GM12891 (cell line): Measurements from ENCODE around the gene BCR.
A peak's percentile ranks its signal among the peaks of the same experiment; 100 is the strongest.

Experiments
- DNase-seq: peaks from one replicate; pipeline ENCODE4 v3.0.0; 2011; ENCODE audit warnings: low spot score; ENCODE audit not compliant: insufficient read length
- FAIRE-seq: peaks from 2 replicates; lab custom pipeline; 2011; peaks lifted over from hg19 to GRCh38; lab: Jason Lieb, UNC
- PAX5 ChIP-seq: IDR thresholded peaks from 2 replicates; pipeline ENCODE4 v1.6.1; 2011; ENCODE audit warnings: low read length, moderate library complexity, mild to moderate bottlenecking; ENCODE audit not compliant: insufficient read depth, severe bottlenecking
- POLR2A ChIP-seq: IDR thresholded peaks from 2 replicates; pipeline ENCODE4 v1.6.1; 2011; ENCODE audit warnings: low read depth, low read length, control low read depth
- POLR2AphosphoS5 ChIP-seq: IDR thresholded peaks from 2 replicates; pipeline ENCODE4 v1.6.1; 2011; ENCODE audit warnings: low read depth, low read length, control low read depth
- POU2F2 ChIP-seq: IDR thresholded peaks from 2 replicates; pipeline ENCODE4 v1.6.1; 2011; ENCODE audit warnings: low read depth, mild to moderate bottlenecking, control low read depth, low read length, moderate library complexity
- SPI1 ChIP-seq: IDR thresholded peaks from 2 replicates; pipeline ENCODE4 v1.6.1; 2011; ENCODE audit warnings: low read depth, low read length, control low read depth
- TAF1 ChIP-seq: IDR thresholded peaks from 2 replicates; pipeline ENCODE4 v1.6.1; 2011; ENCODE audit warnings: low read depth, low read length, control low read depth

Gene BCR

DNA sequence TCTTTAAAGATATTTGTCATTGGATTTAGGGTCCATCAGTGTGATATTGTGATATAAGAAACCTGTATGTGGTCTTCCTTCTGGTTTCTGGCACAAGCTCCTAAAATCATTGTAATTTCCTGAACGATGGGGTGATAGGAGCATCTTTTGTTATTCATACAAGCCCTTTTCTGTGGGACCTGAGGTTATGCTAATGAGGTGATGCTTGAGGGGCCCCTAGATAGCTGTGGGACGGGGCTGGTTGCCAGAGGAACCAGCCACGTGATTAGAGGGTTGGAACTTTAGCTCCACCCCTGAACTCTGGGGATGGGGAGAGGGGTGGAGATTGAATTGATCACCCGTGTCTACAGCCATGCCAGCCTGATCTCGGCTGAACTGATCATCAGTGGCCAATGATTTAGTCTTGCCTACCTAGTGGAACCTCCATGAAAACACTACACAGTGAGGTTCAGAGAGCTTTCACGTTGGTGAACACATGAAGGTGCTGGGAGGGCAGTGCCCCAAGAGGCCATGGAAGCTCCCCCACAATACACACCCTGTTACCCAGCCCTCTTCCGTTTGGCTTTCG lies 62.8 kb downstream of the BCR start:
- peak; percentile 82 for FAIRE-seq
- DNase-seq: peak; percentile 56
- TF ChIP-seq POU2F2: peak; percentile 88
- TF ChIP-seq POLR2AphosphoS5: no peak
- no peak for TF ChIP-seq POLR2A
- TF ChIP-seq SPI1: no peak

DNA sequence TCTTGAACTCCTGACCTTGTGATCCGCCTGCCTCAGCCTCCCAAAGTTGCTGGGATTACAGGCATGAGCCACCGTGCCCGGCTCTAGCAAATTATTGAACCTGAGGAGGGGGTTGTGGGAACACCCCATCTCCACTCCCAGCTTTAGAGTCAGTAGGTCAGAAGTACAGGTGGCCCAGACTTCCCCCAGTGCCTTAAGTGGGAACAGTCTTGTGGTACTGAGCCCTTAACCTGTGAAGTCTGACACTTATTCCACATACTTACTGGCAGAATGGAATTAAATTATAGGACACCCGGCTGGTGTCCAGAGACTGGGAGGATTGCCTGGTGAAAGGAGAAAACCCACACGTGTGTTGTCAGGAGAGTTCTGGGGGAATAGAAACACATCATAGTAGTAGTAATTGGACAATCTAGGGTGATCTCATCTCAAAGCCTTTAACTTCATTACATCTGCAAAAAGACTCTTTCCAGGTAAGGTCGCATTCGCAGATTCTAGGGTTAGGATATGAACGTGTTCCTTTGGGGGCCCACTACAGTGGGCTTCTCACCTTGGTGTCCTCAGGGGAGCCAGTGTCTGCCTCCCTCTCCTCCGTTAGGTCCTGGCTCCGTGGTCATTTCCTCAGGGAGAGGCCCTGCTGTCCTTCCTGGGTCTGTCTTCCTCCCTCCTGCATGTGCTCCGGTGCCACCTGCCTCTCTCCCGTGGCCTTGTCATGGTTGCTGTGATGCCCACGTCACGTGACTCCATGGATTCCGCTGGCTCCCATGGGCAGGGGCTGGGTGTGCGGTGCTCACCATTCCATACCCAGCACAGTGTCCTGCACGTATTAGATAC lies 63.8 kb downstream of the BCR start:
- no peak for DNase-seq
- TF ChIP-seq POU2F2 (no peak), POLR2A (no peak), TAF1 (no peak), SPI1 (no peak), PAX5 (no peak), POLR2AphosphoS5 (no peak)
- no peak for FAIRE-seq

- TF ChIP-seq PAX5: no peak
- FAIRE-seq (no peak), DNase-seq (no peak)
These were observed 64.4 kb downstream of the BCR start for GRCh38 chr22:23244690-23245044.

- no peak for DNase-seq
- TF ChIP-seq PAX5 (no peak), TAF1 (no peak), POLR2AphosphoS5 (no peak), POLR2A (no peak), POU2F2 (no peak), SPI1 (no peak)
- FAIRE-seq: no peak
These were observed 64.9 kb downstream of the BCR start for GRCh38 chr22:23245045-23245798.

DNA sequence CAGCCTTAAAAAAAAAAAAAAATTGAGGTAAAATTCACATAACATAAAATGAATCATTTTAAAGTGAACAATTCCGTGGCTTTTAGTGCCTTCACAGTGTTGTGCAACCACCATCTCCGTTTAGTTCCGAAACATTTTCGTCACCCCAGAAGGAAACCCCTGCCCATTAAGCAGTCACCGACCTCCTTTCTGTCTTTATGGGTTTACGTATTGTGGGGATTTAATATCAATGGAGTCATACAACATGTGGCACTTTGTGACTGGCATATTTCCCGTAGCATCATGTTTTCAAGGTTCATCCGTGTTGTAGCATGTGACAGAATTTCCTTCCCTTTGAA lies 65.5 kb downstream of the BCR start:
- no peak for TF ChIP-seq PAX5
- TF ChIP-seq POU2F2: no peak
- no peak for TF ChIP-seq POLR2A
- no peak for TF ChIP-seq POLR2AphosphoS5
- no peak for TF ChIP-seq TAF1
- no peak for TF ChIP-seq SPI1
- DNase-seq (no peak), FAIRE-seq (no peak)

- TF ChIP-seq POLR2AphosphoS5: no peak
- TF ChIP-seq POU2F2: no peak
- TF ChIP-seq PAX5: no peak
- no peak for TF ChIP-seq SPI1
- DNase-seq (no peak), FAIRE-seq (no peak)
These were observed 66.9 kb downstream of the BCR start for GRCh38 chr22:23246982-23247766.

DNA sequence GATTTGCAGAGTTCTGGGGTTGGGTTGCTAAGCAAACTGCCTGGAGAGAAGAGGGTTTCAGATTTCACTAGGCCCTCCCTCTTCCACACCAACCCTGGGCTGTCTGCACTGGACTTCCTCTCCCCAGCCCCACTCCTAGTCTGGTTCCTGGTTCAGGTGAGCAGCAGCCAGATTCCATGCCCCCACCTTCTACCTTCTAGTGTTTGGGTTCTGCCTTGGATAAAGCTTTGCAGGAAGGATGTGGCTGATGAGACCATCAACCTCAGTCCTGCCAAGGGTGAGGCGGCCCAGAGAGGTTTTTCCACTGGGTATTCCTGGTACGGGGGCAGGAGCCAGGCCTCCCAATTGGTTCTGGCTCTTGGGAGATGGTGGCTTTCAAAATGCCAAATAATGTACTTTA lies 68.3 kb downstream of the BCR start:
- no peak for TF ChIP-seq POLR2AphosphoS5
- no peak for TF ChIP-seq POLR2A
- TF ChIP-seq POU2F2: no peak
- TF ChIP-seq SPI1: no peak
- TF ChIP-seq PAX5: no peak
- no peak for TF ChIP-seq TAF1
- DNase-seq: no peak
- no peak for FAIRE-seq

DNA sequence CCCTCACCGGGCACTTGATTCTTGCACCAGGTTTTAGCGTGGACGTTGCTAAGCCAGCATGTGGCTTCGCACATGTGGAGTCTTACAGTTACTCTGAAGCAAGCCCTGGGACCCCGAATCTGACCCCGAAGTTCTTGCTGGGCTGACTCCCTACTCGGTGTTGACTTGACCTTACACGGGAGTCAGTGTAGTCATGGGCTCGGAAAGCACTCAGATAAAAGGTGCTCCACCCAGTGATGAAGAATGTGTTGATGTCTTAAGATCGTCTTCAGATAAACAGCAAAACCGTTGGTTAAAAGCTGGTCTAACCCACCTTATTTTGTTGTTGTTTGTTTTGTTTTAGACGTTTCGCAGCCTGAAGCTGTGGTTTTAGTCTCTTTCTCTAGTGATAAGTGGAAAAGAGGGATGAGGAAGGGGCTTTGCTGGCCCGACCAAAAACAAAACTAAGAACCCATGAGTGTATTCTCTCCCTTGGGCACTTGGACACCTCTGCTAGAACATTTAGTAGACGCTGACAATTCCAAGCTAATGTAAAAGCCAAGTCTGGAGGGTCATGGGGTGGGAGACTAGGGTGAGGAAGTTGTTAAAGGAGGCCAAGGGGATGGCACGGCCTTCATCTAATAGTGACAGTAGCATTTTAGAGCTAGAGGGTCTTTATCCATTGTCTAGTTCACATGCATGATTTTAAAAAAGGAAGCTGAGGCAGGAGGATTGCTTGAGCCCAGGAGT lies 69.9 kb downstream of the BCR start:
- DNase-seq (no peak), FAIRE-seq (no peak)
- TF ChIP-seq POU2F2 (no peak), SPI1 (no peak), TAF1 (no peak), POLR2A (no peak), POLR2AphosphoS5 (no peak), PAX5 (no peak)

- no peak for DNase-seq
- TF ChIP-seq POLR2A: no peak
- TF ChIP-seq SPI1: no peak
- no peak for TF ChIP-seq POU2F2
- no peak for TF ChIP-seq POLR2AphosphoS5
- TF ChIP-seq TAF1: no peak
- no peak for FAIRE-seq
These were observed 70.6 kb downstream of the BCR start for GRCh38 chr22:23250785-23251363.
